A549 treated with AZD9567 at 1 μM for 4 hours (cell line): ENCODE measurements around the gene CMTM6. TPM values are rescaled to one million over a fixed set of nuclear protein-coding genes. Genes with fewer than 3 reads are reported as not detected.

ENCODE experiments used
- total RNA-seq: library from RNA; stranded (reverse); fragments of 200-300 nt; extraction: Qiagen RNA extraction; gene quantifications from 5 replicates; pipeline ENCODE4 v1.2.3, GENCODE V29; 2022; ENCODE audit not compliant: insufficient read depth

CMTM6 gene
- total RNA-seq: 37.5 to 43.0 TPM (median 42.2 TPM) in 5 replicates

DNA sequence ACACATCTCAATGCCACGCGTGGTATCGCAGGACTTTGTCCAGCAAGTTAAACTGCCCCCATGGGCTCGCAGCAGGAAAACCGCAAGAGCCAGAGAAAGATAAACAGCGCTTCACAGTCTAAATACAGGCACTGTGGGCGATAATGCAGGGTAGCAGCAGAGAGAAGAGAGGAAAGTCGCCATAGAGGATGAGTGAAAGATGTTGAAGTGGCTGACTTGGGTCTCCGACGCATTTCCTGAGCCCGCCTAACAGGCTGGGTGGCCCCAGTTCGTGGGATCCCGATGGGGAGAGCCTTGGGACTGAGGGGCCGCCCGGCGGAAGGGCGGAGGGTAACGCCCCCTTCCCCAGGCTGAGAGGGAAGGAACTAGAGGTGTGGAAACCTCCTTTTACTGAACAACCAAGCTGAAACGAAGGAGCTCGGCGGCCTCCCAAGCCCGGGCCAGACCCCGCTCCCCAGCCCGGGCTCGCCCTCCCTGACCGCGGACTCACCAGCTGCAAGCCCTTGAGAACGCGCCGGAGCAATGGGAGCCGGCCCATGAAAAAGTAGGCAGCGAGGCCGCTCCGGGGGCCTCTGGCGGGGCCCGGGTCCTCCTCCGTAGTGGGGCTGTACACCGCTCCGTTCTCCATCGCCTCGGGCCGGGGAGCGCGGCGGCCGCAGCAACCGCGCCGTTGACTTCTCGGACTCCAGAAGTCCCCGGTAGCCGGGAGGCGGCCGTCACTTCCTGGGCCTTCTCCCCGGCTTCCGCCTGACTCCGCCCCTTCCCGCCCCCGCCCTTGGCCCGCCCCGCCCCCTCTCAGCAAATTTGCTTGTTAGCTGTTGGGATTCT is at the start of gene CMTM6:
Gene CMTM6, minus strand, starts transcription at position 735 of the 828 bp plus-strand sequence. Its CDS starts 107 bp downstream, at position 628.

Other genes starting within 250 kb of the CMTM6 start
- gene CMTM7, start 111.0 kb downstream of the CMTM6 start, total RNA-seq: 27.7 to 36.9 TPM (median 34.8 TPM) in 5 replicates
- 40.0 to 83.7 TPM (median 40.8 TPM) in 5 replicates for gene DYNC1LI1, start 68.0 kb upstream of the CMTM6 start, total RNA-seq
- 24.3 to 32.4 TPM (median 28.2 TPM) in 5 replicates for gene CNOT10, start 182.3 kb upstream of the CMTM6 start, total RNA-seq